GM10248 (cell line): Measurements from ENCODE around the gene TFB1M.
"Not testable (repeated sequence)": the region's sequence is repeated elsewhere in the genome, so short reads cannot be mapped to it uniquely, and the experiment has no call there.

ENCODE experiments used
- CTCF ChIA-PET: fragments of 300-600 bp; sonication (Branson Sonifier 250); formaldehyde crosslinking; extraction: SDS; loops from one replicate; lab custom pipeline; 2021; ENCODE audit warnings: antibody characterized with exemption; lab: Yijun Ruan, JAX
- POLR2A ChIA-PET: fragments of 350-650 bp; sonication (Branson Sonifier 250); formaldehyde crosslinking; extraction: SDS; loops from one replicate; lab custom pipeline; 2020; ENCODE audit warnings: antibody characterized with exemption; lab: Yijun Ruan, JAX
- DNase-seq: peaks from one replicate; pipeline ENCODE4 v3.0.0; 2012; ENCODE audit errors: extremely low spot score
- CTCF ChIP-seq: IDR thresholded peaks from 2 replicates; pipeline ENCODE4 v1.5.1; 2012; ENCODE audit warnings: mild to moderate bottlenecking, low read depth; ENCODE audit errors: extremely low read depth, missing control alignments, control extremely low read depth

Gene TFB1M

GRCh38 chr6:155232848-155233247 is 81.4 kb downstream of the TFB1M start:
- no peak for TF ChIP-seq CTCF
- ChIA-PET CTCF (interaction anchor here (0.8 to 4.9 kb wide), 3 partner anchors 9 to 56 kb away, joined by 4 to 21 read pairs (median 4); no protein-coding TSS in a partner anchor), POLR2A (no interaction called here)
- DNase-seq = no peak

GRCh38 chr6:155230975-155231374 is 83.3 kb downstream of the TFB1M start:
- DNase-seq, POLR2A ChIA-PET: not testable (repeated sequence)
- CTCF ChIA-PET = interaction anchor here (0.8 to 1.9 kb wide), 2 partner anchors 17 to 53 kb away, joined by 3 to 6 read pairs; no protein-coding TSS in a partner anchor

- ChIA-PET CTCF (interaction anchor here (1.5 to 3.0 kb wide), 2 partner anchors 17 to 300 kb away, joined by 3 to 10 read pairs; no protein-coding TSS in a partner anchor), POLR2A (no interaction called here)
Observed at GRCh38 chr6:155228546-155229166, 85.6 kb downstream of the TFB1M start.

GRCh38 chr6:155227046-155227445 is 87.2 kb downstream of the TFB1M start:
- ChIA-PET POLR2A (no interaction called here), CTCF (interaction anchor here (1.5 to 3.0 kb wide), 2 partner anchors 19 to 298 kb away, joined by 3 to 10 read pairs; no protein-coding TSS in a partner anchor)
- DNase-seq = no peak
- TF ChIP-seq CTCF = no peak

More at GRCh38 chr6:155228546-155229166, 85.6 kb downstream of the TFB1M start:
- TF ChIP-seq CTCF = no peak
- DNase-seq = no peak

- ChIA-PET POLR2A (no interaction called here), CTCF (interaction anchor here (0.7 to 2.9 kb wide), 7 partner anchors 10 to 48 kb away, joined by 3 to 16 read pairs (median 6); no protein-coding TSS in a partner anchor)
- DNase-seq = no peak
- TF ChIP-seq CTCF = no peak
Observed at GRCh38 chr6:155224618-155225017, 89.7 kb downstream of the TFB1M start.

- TF ChIP-seq CTCF = no peak
- DNase-seq = peak; percentile 77
- CTCF ChIA-PET = interaction anchor here (0.7 to 2.9 kb wide), 10 partner anchors 9 to 355 kb away, joined by 3 to 16 read pairs (median 5); no protein-coding TSS in a partner anchor
- POLR2A ChIA-PET = no interaction called here
Observed at GRCh38 chr6:155223646-155224451, 90.4 kb downstream of the TFB1M start.
